ENCODE results near the gene RXRA.

RXRA gene

GRCh38 chr9:134351606-134352176 is 25.4 kb downstream of the RXRA start:
- Histone ChIP-seq H3K9me3 (ENCODE audit: low read length) (no peaks in the 10 kb centered on the region), H3K27me3 (ENCODE audit: insufficient read depth, low read length) (peaks cover 15% of the 10 kb centered on the region; the same call in 1 of the 2 replicates), H3K4me1 (ENCODE audit: insufficient read depth, low read length, severe bottlenecking) (no peaks in the 10 kb centered on the region), H3K27ac (ENCODE audit: low read depth, low read length, poor library complexity, severe bottlenecking) (no peak overlapping the region), H3K9ac (ENCODE audit: low read length) (no peak overlapping the region), H4K20me1 (ENCODE audit: insufficient read depth, low read length) (no peaks in the 10 kb centered on the region), H2AFZ (ENCODE audit: low read length) (no peak overlapping the region), H3K9me2 (ENCODE audit: low read depth, low read length) (no peaks in the 10 kb centered on the region), H3K4me2 (ENCODE audit: low read length) (no peak overlapping the region), H3F3A (ENCODE audit: insufficient read depth, low read length) (no peaks in the 10 kb centered on the region), H3K36me3 (ENCODE audit: insufficient read depth, low read length) (no peaks in the 10 kb centered on the region), H3K4me3 (ENCODE audit: low read depth, low read length, poor library complexity, severe bottlenecking) (no peak overlapping the region), H3K79me2 (ENCODE audit: insufficient read depth, low read length) (no peaks in the 10 kb centered on the region)
- TF ChIP-seq, protein P1, sequence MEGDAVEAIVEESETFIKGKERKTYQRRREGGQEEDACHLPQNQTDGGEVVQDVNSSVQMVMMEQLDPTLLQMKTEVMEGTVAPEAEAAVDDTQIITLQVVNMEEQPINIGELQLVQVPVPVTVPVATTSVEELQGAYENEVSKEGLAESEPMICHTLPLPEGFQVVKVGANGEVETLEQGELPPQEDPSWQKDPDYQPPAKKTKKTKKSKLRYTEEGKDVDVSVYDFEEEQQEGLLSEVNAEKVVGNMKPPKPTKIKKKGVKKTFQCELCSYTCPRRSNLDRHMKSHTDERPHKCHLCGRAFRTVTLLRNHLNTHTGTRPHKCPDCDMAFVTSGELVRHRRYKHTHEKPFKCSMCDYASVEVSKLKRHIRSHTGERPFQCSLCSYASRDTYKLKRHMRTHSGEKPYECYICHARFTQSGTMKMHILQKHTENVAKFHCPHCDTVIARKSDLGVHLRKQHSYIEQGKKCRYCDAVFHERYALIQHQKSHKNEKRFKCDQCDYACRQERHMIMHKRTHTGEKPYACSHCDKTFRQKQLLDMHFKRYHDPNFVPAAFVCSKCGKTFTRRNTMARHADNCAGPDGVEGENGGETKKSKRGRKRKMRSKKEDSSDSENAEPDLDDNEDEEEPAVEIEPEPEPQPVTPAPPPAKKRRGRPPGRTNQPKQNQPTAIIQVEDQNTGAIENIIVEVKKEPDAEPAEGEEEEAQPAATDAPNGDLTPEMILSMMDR (IDR thresholded peaks at IDR 0.05; ENCODE audit: low read length): no peak
- TF ChIP-seq EZH2 (IDR thresholded peaks at IDR 0.05; ENCODE audit: borderline replicate concordance, low read length): no peak

DNA sequence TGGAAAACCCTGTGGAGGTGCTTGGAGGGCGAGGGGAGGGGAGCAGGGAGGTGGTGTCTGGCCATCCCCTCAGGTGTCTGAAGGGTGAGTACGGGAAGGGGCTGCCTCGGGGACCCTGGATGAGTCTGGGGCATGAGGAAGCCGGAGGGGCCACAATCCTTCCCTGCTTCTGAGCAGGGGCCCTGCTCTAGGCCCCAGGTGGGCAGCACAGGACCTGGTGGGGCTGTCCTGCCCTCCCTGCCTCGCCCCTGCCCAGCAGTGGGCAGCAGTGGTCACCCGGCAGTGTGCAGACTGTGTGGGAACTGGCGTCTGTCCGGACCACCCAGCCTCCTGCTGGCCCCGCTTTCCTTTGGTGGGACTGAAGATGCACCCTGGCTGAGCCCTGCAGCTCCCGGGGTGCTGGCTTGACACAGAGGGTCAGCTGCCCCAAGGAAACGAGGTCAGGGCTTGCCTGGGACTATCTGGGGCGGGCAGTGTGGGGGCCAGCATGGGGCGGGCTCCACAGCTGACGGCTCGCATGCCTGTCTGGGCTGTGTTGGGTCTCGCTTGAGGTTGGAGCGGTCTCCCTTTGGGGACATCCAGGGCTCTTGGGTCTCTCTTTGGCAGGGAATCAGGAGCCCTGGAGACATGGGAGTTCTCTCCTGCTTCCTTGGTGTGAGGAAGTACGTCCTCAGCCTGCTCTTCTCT is 26.1 kb downstream of the RXRA start:
- Histone ChIP-seq H3F3A (ENCODE audit: insufficient read depth, low read length) (no peaks in the 10 kb centered on the region), H3K9me2 (ENCODE audit: low read depth, low read length) (no peaks in the 10 kb centered on the region), H3K4me2 (ENCODE audit: low read length) (no peak overlapping the region), H3K27ac (ENCODE audit: low read depth, low read length, poor library complexity, severe bottlenecking) (no peak overlapping the region), H3K4me1 (ENCODE audit: insufficient read depth, low read length, severe bottlenecking) (no peaks in the 10 kb centered on the region), H3K9ac (ENCODE audit: low read length) (no peak overlapping the region), H3K9me3 (ENCODE audit: low read length) (no peaks in the 10 kb centered on the region), H3K79me2 (ENCODE audit: insufficient read depth, low read length) (no peaks in the 10 kb centered on the region), H2AFZ (ENCODE audit: low read length) (no peak overlapping the region), H3K27me3 (ENCODE audit: insufficient read depth, low read length) (peaks cover 15% of the 10 kb centered on the region; the same call in 1 of the 2 replicates), H3K36me3 (ENCODE audit: insufficient read depth, low read length) (no peaks in the 10 kb centered on the region), H3K4me3 (ENCODE audit: low read depth, low read length, poor library complexity, severe bottlenecking) (no peak overlapping the region), H4K20me1 (ENCODE audit: insufficient read depth, low read length) (no peaks in the 10 kb centered on the region)
- TF ChIP-seq EZH2 (IDR thresholded peaks at IDR 0.05; ENCODE audit: borderline replicate concordance, low read length): no peak
- TF ChIP-seq, protein P1 (IDR thresholded peaks at IDR 0.05; ENCODE audit: low read length): no peak

GRCh38 chr9:134353539-134353938 is 27.3 kb downstream of the RXRA start:
- H3K27ac ChIP-seq (ENCODE audit: low read depth, low read length, poor library complexity, severe bottlenecking): no peak overlapping the region
- H2AFZ ChIP-seq (ENCODE audit: low read length): no peak overlapping the region
- H3K9me3 ChIP-seq (ENCODE audit: low read length): no peaks in the 10 kb centered on the region
- H4K20me1 ChIP-seq (ENCODE audit: insufficient read depth, low read length): no peaks in the 10 kb centered on the region
- H3K27me3 ChIP-seq (ENCODE audit: insufficient read depth, low read length): peaks cover 19% of the 10 kb centered on the region
- H3K4me2 ChIP-seq (ENCODE audit: low read length): no peak overlapping the region
- H3F3A ChIP-seq (ENCODE audit: insufficient read depth, low read length): no peaks in the 10 kb centered on the region
- H3K4me3 ChIP-seq (ENCODE audit: low read depth, low read length, poor library complexity, severe bottlenecking): no peak overlapping the region
- H3K9me2 ChIP-seq (ENCODE audit: low read depth, low read length): no peaks in the 10 kb centered on the region
- no peaks in the 10 kb centered on the region for H3K36me3 ChIP-seq (ENCODE audit: insufficient read depth, low read length)
- no peaks in the 10 kb centered on the region for H3K79me2 ChIP-seq (ENCODE audit: insufficient read depth, low read length)
- no peak for TF ChIP-seq EZH2 (IDR thresholded peaks at IDR 0.05; ENCODE audit: borderline replicate concordance, low read length)
- TF ChIP-seq, protein P1 (IDR thresholded peaks at IDR 0.05; ENCODE audit: low read length): no peak
- H3K4me1 ChIP-seq (ENCODE audit: insufficient read depth, low read length, severe bottlenecking): no peaks in the 10 kb centered on the region
- H3K9ac ChIP-seq (ENCODE audit: low read length): no peak overlapping the region
